Hematopoietic multipotent progenitor cell treated with erythropoietin and hydrocortisone succinate and interleukin-3 and kit ligand, for 4 days (in vitro differentiated cells): ENCODE data around the gene SEC22C.
"Not testable (repeated sequence)": the region's sequence is repeated elsewhere in the genome, so short reads cannot be mapped to it uniquely, and the experiment has no call there.

Experiments
- DNase-seq: peaks from one replicate; pipeline ENCODE4 v3.0.0-alpha.2; 2015

SEC22C gene, protein sequence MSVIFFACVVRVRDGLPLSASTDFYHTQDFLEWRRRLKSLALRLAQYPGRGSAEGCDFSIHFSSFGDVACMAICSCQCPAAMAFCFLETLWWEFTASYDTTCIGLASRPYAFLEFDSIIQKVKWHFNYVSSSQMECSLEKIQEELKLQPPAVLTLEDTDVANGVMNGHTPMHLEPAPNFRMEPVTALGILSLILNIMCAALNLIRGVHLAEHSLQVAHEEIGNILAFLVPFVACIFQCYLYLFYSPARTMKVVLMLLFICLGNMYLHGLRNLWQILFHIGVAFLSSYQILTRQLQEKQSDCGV

DNA sequence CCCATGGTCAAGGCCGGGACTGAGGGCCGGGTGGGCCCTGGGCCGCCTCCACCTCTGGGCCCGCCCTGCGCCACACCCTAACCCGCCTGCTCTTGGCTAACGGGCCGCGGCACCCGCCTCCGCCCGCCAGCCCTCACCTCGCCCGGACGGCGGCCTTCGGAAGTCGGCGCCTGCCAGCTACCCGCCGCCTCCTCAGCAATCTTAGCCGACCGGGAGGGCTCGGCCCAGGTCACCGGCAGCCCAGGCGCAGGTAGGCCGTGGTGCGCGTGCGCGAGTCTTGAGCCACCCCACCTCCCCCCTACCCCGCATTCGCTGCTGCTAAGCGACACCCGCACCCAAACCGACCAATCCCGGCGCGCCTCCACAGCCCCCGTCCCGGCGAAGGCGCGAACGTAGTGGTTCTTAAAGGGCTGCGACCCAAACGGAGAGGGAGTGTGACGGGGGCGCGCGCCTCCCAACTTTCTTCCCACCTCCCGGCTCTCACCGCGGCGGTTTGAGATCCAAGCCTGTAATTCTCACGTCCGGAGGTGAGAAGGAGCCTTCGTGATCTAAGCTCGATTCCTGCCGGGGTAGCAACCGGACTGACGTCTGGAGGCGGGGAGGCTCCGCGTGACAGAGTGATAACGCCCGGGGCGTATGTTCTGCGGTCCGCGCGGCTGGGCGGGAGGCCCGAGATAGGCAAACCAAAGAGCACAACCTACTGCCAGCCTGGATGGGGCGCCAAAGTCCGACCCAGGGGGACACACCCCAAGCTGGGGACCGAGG, at the start of gene SEC22C:
SEC22C (minus strand) TSS at position 259 of the 765 bp plus-strand sequence. CDS start 12,921 bp downstream, outside the sequence.
- DNase-seq, result peak; percentile 98

DNA sequence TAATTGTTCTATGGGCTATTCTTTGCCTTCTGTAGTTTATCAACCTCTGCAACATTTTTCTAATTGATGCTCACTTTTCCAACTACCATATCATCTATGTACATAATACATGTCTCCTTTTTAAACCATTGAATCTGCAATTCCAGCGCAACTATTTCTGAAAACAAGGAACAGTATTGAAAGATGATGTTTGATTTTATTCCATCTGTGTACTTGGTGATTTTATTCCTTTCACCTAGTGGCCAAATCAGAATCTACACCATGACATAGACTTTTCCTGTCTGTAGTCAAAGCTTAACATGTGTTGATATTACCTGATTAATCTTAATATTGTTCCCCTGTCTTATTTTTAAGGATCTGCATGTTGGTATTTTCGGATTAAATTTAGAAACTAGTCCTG, 31.7 kb upstream of the SEC22C start:
- peak; percentile 52 for DNase-seq

DNA sequence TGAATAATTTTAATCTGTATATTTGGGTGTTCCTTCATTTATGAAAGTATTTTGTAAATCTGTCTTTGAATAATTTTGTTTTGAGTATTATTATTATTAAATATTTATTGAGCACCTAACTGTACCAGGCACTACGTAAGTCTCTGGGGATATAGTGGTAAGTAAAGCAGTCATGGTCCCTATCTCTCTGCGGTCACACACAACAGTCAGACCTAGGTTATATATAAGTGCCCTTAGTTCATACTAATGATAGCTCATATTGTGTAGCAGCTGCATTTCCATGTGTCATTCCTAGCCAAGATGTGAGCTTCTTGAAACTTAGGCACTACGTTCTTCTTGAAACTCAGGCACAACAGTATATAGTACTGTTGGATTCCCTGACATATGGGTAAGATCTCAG, 31.2 kb upstream of the SEC22C start:
- no peak for DNase-seq

DNA sequence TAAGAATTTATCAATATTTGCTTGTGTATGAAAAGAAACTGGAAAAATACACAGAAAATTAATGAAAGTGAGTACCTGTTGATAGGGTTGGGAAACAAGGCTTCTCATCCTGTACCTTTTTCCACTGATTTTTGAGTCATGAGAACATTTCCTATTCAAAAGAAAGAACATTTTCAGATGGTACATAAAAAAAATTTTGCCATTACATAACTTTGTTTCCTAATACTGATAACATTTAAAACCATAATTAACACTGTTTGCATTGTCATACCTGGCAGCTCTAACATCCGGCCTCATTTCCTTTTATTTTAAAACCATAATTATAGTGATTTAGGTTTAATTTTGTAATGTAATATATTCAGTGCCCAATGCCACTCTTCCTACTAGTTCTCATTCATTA, 30.4 kb upstream of the SEC22C start:
- no peak for DNase-seq

DNA sequence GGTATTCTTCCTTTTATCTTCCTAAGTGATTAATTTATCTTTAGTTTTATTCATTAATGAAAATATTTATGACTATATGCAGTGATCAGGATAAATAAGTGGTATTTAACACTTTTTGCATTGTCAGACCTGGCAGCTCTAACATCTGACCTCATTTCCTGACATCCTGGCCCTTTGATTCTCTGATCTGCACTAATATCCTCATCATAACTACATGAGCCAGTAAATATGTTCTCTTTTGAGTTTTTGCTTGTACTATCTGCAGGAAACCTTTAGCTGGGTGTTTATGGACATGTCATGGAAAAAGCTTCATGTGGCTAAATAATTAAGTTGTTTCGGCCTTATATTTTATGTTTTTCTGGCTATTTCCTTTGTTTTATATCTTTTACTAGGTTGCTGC, 29.2 kb upstream of the SEC22C start:
- no peak for DNase-seq

DNA sequence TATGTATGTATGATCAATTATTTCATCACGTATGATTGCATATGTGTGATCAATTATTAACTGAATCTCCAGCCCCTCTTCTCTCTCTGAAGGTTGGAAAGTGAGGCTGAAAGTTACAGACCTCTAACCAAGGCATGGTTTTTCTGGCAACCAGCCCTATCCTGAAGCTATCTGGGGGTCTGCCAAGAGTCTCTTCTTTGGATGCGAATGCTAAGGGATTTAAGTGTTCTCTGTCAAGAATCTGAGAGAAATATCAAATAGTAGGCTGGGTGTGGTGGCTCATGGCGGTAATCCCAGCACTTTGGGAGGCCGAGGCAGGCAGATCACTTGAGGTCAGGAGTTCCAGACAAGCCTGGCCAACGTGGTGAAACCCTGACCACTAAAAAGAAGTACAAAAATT, 26.8 kb upstream of the SEC22C start:
- no peak for DNase-seq

DNA sequence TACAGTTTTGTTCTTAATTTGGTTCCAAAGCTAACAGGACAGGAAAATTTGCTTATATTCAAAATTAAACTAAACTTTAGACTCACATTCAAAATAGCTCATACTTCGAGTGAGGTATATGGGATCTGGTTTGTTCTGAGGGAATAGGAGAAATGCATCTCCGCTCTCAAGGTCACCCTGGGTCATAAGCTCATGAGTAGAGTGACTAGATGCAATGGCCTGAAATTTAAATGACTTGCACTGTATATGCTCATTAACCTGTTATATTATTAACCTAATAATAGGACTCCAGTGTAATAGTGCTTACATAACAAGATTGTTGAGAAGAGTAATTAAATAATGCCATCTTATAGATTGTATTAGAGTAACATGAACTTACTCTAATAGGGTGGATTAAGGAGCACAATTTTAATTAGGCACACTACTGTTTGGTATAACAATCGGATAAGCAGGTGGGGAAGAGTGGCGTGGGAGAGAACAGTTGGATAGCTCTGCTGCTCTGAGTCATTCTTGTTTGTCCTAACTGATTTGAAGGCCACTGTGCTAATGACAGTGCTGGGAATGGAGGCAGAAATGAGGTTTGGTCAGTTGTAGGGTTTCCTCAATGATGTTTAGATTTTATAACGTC, 23.9 kb upstream of the SEC22C start:
- DNase-seq, result no peak

DNA sequence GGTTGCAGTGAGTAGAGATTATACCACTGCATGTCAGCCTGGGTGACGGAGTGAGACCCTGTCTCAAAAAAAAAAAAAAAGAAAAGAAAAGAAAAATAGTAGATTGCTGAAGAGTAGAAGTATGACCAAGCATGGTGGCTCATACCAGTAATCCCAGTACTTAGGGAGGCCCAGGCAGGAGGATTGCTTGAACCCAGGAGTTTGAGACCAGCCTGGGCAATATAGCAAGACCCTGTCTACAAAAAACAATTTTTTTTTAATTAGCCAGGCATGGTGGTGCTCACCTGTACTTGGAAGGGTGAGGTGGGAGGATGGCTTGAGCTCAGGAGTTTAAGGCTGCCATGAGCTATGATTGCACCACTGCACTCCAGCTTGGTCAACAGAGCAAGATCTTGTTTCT, 21.2 kb upstream of the SEC22C start:
- DNase-seq, result no peak

DNA sequence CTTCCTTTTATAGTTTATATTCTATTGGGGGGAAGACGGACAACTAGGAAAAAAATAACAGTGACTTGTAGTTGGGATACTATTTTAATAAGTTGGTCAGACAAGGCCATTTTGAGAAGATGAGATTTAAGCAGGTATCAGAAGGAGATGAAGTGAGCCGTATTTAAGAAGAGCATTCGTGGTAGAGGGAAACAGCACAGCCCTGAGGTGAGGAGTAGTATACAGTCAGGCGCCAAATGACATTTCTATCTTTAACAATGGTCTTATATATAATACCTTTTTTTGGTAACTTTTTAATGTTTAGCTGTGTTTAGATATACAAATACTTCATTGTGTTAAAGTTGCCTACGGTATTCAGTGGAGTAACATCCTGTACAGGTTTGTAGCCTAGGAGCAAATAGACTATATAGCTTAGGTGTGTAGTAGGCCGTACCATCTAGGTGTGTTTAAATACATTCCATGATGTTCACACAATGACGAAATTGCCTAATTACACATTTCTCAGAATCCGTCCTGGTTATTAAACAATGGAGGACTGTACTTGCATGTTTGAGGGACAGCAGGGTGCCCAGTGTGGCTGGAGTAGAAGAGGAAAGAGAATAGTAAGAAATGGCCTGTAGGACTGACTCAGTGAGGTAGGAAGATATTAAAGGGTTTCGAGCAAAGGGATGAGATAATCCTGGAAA, 20.3 kb upstream of the SEC22C start:
- DNase-seq, result peak; percentile 55

DNA sequence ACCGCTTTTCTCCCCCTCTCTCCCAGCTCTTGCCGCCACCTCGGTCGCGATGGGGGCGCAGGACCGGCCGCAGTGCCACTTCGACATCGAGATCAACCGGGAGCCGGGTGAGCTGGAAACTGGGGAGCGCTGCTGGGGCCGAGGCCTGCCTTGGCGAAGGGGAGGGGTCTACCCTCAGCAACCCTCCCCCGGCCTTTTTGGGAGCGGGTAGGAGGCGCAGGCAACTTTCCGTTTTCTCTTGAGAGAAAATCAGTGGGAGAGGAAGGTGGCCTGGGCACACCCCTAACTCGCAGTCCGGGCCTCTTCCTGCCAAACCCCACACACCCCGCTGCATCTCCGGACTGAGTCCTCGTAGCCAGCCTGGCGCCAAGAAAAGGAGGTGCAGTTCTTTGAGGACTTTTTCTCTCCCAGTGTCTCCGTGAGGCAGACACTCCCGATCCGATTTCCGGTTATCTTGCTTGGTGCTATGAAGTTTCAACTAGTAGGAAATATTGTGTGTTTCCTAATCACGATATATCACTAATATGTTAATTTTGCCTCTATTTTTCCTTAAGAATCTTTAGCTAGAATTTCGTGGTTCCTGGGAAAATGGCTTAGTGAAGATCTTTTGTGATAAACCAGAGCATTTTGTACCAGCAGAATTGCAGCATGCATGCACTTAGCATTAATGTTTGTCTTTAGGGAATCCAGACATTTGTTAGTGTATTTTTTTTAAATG, 19.4 kb upstream of the SEC22C start:
- peak; percentile 91 for DNase-seq

DNA sequence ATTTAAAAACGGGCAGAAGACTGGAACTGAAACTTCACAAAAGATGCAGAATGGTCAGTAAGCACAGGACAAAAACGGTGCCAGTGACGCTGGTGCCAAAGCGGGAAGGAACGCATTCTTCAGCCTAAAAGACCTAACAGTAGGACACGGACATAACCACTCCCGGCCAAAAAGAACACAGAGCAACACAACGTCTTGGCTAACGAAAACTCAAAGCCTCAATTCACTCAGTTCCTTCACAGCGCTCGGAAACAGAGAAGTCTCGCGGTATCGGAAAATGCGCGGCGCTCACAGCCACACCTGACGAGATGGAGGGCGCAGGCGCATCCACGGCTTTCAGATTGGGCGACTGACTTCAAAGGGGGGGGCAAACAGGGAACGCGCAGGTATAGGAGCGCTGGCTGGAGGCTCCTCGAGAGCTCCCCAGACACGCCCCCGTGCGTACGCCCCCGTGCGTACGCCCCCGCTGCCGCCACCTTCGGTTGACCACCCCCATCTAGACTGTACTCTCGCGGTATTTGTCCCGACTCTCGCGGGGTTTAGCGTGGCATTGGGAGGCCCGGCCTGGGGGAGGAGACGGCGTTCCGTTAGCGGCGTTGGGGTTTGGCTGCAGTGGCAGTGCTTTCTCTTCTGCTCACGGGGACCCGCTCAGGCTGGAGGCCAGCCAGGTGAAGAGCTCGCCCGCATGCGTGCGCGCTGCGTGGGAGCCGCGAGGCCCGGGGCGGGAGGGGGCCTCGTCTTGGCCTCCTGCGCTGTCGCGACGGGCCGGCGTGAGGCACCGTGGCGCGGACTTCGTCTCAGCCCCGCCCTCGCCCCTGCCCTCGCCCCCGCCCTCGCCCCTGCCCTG, 18.6 kb upstream of the SEC22C start, which contains the start of gene NKTR:
NKTR (plus strand) TSS at position 576 of the 847 bp plus-strand sequence. CDS start 321 bp downstream, outside the sequence.
- peak; percentile 99 for DNase-seq

DNA sequence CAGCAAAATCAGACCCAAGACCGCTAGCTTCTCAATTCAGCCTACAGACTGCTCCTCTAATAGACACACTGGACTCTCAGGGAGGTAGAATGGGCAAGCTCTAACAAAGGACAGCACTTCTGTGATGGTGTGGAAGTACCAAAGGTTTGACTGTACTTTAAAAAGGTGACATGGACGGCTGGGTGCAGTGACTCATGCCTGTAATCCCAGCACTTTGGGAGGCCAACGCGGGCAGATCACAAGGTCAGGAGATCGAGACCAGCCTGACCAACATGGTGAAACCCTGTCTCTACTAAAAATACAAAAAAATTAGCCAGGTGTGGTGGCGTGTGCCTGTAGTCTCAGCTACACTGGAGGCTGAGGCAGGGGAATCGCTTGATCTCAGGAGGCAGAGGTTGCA, 15.3 kb upstream of the SEC22C start:
- not testable (repeated sequence) for DNase-seq

DNA sequence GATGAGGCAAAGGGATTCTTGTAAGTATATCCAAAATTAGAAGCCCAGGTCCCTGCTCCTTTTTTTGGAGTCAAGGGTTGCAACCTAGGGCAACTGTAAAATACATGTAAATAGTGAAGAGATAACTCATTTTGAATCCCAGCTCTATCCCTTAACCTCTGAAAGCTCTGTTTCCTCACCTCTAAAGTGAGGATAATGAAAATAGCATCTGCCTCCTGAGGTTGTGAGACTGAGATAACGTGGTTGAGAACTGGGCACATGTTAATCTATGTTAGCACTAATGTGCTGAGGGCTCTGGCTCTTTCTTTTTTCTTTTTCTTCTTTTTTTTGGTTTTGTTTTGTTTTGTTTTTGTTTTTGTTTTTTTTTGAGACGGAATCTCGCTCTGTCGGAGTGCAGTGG, 13.9 kb upstream of the SEC22C start:
- DNase-seq, result no peak

DNA sequence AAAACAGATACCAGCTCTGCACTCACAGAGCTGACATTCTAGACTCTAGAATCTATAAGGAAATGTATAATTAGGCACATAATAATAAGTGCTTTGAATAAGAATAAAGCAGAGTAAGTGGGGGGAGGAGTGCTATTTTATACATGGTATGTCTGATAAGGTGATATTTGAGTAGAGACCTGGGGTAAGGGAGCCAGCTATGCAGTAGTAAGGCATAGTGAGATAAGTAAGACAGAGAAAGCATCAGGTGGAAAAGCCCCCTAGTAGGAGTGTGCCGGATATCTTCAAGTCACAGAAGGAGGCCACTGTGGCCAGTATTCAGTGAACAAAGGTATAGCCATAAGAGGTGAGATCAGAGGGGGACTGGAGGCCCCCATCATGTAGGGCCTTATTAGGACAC, 11.9 kb upstream of the SEC22C start:
- no peak for DNase-seq

DNA sequence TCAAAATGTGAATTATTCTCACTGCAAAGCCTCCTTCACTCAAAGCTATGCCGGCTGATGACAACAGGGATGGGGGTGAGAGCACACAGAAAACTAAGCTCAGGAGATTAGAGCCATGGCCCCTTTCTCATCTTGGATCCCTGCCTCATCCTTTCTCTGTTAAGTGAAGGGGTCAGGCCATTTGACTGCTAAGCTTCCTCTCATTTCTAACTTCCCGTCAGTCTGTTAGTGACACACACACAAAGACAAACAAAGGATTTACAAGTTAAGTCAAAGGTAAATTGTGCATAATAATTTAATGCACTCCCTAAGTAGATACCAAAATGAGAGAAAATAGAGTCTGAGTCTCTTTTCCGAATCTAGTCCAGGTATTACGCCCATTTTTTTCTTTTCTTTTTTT, 10.0 kb upstream of the SEC22C start:
- no peak for DNase-seq

DNA sequence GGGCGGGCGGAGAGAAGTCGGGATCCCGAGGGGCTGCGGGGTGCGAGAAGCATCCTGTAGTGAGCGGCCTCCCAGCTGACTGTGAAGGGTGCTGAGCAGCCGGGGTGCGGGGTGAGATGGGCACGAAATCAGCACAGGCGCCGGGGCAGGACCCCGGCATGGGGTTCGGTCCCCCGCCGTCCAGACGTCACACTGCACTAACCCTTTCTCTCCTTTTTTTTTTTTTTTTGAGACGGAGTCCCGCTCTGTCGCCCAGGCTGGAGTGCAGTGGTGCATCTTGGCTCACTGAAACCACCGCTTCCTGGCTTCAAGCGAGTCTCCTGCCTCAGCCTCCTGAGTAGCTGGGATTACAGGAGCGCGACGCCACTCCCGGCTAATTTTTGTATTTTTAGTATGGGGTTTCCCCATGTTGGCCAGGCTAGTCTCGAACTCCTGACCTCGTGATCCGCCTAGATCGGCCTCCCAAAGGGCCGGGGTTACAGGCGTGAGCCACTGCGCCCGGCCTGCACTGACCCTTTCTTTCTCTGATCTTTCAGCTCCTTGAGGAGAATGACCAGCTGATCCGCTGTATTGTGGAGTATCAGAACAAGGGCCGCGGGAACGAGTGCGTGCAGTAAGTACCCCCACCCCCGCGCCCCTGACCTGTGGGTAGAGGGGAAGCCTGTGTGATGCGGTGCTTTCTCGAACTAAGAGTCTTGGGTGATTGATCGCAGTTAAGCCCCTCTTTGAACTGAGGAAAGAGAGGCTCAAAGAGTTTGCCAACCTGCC, 9.4 kb upstream of the SEC22C start:
- no peak for DNase-seq

DNA sequence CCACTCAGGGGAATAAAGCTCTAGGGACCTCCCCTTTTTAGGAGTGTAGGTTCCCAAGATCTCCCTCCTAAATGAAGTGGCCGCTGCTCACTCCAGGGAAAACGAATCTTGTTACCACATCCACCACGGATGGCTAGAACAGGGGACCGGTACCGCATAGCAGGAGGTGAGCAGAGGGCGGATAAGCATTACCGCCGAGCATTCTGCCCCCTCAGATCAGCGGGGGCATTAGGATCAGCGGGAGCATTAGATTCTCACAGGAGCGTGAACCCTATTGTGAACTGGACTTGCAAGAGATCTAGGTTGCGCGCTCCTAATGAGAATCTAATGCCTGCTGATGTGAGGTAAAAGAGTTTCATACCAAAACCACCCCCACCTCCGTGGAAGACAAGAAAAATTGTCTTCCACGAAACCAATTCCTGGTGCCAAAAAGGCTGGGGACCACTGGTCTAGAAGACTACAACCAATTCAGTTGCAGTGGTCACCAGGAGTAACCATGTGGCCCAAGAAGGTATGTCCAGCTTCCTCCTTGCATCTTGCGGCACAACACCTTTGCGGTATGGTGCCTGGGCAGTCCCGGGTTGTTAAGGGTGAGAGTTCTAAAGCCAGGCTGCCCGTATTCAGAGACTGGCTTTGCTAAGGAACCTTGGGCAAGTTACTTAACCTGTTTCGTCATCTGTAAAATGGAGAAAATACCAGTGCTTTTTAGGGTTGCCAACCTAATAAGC, 7.8 kb upstream of the SEC22C start:
- no peak for DNase-seq

DNA sequence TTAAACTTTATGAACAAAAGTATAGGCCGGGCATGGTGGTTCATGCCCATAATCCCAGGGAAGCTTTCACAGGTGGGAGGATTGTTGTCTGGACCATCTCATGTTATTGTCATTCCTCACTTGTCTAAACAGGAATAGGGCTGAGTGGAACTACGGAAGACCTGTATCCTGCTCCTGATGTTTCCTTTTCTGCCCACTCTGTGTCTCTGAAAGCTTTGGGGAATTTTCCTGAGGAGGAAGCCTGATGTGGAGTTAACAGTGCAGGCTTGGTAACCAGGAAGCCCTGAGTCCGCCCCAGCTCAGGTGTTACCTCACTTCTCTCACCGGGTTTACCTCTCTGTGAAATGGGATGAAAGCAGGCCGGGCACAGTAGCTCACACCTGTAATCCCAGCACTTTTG, 6.9 kb upstream of the SEC22C start:
- no peak for DNase-seq

DNA sequence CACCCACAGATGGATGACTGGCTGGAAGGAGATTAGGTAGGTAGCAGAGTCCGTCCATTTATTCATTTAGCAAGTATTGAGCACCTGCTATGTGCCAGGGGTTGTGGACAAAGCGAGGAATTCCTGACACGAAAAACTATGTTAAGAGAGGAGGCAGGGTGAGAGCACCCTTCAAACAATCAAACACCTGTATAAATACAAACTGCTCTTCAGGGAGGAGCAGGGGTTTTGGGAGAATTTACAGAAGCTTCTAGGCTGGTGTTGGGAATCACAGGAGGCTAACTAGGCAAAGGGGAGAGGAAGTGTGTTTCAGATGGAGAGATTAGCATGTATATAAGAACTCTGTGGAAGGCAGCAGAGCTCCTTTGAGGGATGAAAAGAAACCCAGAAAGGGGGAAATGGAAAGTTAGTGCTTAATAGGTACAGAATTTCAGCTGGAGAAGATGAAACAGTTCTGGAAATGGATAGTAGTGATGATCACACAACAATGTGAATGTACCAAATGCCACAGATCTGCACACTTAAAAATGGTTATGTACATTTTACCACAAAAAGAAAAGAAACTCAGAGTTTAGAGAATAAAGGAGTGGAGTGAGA, 805 bp upstream of the SEC22C start:
- DNase-seq, result no peak

DNA sequence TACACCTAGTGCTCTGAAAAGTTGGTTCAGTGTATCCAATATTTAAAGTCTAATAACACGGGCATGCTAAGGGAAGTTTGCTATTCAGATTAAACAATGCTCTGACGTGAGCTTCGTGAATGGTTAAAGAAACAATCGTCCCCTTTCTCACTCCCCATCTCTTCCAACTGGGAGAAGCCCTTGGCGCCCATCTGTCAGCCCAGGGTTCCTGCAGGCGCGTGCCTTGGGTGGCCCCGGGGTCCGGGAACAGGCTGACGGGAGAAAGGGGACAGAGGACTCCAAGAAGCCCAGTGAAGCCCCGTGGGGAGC, 413 bp downstream of the SEC22C start:
- DNase-seq, result no peak
